ENCODE data around the gene ATRN.

Gene ATRN

DNA sequence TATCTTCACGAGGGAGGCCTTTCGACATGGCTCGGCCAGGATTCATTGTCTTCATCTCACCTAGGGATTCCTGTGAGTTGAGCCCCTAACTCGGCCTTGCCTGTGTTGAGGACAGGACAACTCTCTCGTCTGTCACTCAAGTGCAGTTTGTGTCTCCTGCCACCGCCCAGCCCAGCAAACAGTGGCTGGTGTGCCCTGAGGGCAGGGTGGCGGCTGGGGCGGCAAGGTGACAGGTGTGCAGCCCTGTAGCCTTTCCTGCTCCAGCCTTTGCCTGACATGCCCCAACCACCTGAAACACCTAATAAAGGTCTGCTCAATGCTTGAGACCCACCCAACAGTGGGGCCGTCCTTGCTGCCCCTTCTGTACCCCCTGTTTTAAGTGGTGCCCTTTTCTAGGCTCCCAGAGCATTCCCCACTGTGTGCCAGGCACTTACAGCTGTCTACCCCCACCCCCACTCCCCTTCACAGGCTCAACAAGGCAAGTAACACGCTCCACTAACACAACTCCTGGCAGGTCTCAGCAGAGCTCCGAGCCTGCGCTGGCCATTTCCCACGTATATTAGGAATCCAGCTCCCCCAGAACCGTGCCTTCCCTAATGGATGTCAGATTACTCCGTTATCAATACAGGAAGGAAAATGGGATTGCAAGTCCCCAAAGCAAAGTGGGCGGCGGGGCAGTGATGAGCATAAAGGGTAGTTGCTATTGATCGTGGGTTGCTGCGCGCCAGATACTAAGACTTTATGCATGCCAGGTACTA, 174.7 kb downstream of the ATRN start (continued):
- no peak for TF ChIP-seq ZNF670 (tag by site-specific recombination; IDR thresholded peaks at IDR 0.05; ENCODE audit: low read depth)
- no peak for TF ChIP-seq ZNF529 (tag by site-specific recombination; IDR thresholded peaks at IDR 0.05; ENCODE audit: insufficient replicate concordance)

DNA sequence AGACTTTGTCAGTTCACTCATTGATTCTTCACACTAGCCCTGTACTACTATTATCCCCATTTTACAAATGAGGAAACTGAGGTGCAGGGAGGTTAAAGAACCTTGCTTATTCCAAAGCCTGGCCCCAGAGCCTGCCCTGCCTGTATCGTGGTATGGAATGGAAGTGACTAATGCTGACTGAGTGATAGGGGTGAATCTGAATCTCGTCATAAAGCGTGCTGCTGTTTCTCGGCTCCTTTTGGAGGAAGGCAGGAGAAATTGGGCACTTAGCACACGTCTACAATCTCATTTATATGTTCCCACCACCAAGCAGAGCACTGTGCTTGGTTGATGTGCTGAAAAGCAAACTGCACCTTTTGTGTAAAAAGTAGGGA, 175.2 kb downstream of the ATRN start:
- ChIA-PET POLR2A (no interaction called here), CTCF (interaction anchor here (2.0 kb wide), 1 partner anchor 31 kb away, joined by 10 read pairs; no protein-coding TSS in a partner anchor)
- TF ChIP-seq ZNF560 (tag by site-specific recombination; IDR thresholded peaks at IDR 0.05; ENCODE audit: borderline replicate concordance) = no peak
- no peak for TF ChIP-seq ZNF19 (tag by site-specific recombination; IDR thresholded peaks at IDR 0.05; ENCODE audit: low read depth)
- TF ChIP-seq ZNF112 (tag by site-specific recombination; IDR thresholded peaks at IDR 0.05) = no peak
- TF ChIP-seq KLF1 (tag by site-specific recombination; IDR thresholded peaks at IDR 0.05) = no peak
- no peak for TF ChIP-seq SP3 (tag by site-specific recombination; IDR thresholded peaks at IDR 0.05)
- no peak for TF ChIP-seq ZNF121 (tag by site-specific recombination; IDR thresholded peaks at IDR 0.05)
- TF ChIP-seq, protein P1, sequence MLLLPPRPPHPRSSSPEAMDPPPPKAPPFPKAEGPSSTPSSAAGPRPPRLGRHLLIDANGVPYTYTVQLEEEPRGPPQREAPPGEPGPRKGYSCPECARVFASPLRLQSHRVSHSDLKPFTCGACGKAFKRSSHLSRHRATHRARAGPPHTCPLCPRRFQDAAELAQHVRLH (tag by site-specific recombination; IDR thresholded peaks at IDR 0.05) = no peak
- TF ChIP-seq ZBTB20 (tag by site-specific recombination; IDR thresholded peaks at IDR 0.05) = no peak
- no peak for TF ChIP-seq ZNF175 (tag by site-specific recombination; IDR thresholded peaks at IDR 0.05)
- no peak for TF ChIP-seq ZNF585B (tag by site-specific recombination; IDR thresholded peaks at IDR 0.05)
- TF ChIP-seq, protein P2, sequence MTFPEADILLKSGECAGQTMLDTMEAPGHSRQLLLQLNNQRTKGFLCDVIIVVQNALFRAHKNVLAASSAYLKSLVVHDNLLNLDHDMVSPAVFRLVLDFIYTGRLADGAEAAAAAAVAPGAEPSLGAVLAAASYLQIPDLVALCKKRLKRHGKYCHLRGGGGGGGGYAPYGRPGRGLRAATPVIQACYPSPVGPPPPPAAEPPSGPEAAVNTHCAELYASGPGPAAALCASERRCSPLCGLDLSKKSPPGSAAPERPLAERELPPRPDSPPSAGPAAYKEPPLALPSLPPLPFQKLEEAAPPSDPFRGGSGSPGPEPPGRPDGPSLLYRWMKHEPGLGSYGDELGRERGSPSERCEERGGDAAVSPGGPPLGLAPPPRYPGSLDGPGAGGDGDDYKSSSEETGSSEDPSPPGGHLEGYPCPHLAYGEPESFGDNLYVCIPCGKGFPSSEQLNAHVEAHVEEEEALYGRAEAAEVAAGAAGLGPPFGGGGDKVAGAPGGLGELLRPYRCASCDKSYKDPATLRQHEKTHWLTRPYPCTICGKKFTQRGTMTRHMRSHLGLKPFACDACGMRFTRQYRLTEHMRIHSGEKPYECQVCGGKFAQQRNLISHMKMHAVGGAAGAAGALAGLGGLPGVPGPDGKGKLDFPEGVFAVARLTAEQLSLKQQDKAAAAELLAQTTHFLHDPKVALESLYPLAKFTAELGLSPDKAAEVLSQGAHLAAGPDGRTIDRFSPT (tag by site-specific recombination; IDR thresholded peaks at IDR 0.05) = no peak
- no peak for TF ChIP-seq ZNF155 (tag by site-specific recombination; IDR thresholded peaks at IDR 0.05)
- TF ChIP-seq, protein P3, sequence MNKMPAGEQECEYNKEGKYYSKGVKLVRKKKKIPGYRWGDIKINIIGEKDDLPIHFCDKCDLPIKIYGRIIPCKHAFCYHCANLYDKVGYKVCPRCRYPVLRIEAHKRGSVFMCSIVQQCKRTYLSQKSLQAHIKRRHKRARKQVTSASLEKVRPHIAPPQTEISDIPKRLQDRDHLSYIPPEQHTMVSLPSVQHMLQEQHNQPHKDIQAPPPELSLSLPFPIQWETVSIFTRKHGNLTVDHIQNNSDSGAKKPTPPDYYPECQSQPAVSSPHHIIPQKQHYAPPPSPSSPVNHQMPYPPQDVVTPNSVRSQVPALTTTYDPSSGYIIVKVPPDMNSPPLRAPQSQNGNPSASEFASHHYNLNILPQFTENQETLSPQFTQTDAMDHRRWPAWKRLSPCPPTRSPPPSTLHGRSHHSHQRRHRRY (tag by site-specific recombination; IDR thresholded peaks at IDR 0.05) = no peak
- no peak for TF ChIP-seq ZNF837 (tag by site-specific recombination; IDR thresholded peaks at IDR 0.05)
- TF ChIP-seq ZNF670 (tag by site-specific recombination; IDR thresholded peaks at IDR 0.05; ENCODE audit: low read depth) = no peak
- TF ChIP-seq GLI4 (tag by site-specific recombination; IDR thresholded peaks at IDR 0.05) = no peak
- no peak for TF ChIP-seq SP7 (tag by site-specific recombination; IDR thresholded peaks at IDR 0.05)
- no peak for TF ChIP-seq HOXD13 (CRISPR knock-in tag; IDR thresholded peaks at IDR 0.05; ENCODE audit: borderline replicate concordance)
- TF ChIP-seq GLIS1 (tag by site-specific recombination; IDR thresholded peaks at IDR 0.05) = no peak
- Histone ChIP-seq H3K9me3 (ENCODE audit: control insufficient read depth, insufficient read depth, low read depth, low read length) (no peaks in the 10 kb centered on the region), H3K36me3 (ENCODE audit: control insufficient read depth in 2 of 2, insufficient read depth in 1 of 2, low read length in 2 of 2) (no peaks in the 10 kb centered on the region), H3K4me3 (ENCODE audit: low read depth, low read length) (no peak overlapping the region), H3K27ac (ENCODE audit: extremely low read depth, low read depth, low read length) (no peak overlapping the region), H3K4me1 (ENCODE audit: control insufficient read depth, insufficient read depth, low read length) (no peaks in the 10 kb centered on the region)

DNA sequence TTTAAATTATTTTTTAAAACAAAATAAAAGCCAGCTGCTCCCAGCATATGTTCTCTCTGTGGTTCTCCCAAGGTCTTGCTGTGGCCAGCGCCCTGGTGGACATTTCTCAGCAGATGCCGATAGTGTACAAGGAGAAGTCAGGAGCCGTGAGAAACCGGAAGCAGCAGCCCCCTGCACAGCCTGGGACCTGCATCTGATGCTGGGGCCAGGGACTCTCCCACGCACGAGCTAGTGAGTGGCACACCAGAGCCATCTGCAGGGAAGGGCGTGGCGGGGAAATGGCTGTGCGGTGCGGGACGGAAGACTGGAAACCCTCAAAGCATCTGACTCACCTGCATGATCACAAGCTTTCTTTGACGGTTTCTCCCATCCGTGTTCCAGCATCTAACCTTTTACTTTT, 175.8 kb downstream of the ATRN start:
- Histone ChIP-seq H3K27ac (ENCODE audit: extremely low read depth, low read depth, low read length) (no peak overlapping the region), H3K36me3 (ENCODE audit: control insufficient read depth in 2 of 2, insufficient read depth in 1 of 2, low read length in 2 of 2) (no peaks in the 10 kb centered on the region), H3K4me3 (ENCODE audit: low read depth, low read length) (no peak overlapping the region), H3K4me1 (ENCODE audit: control insufficient read depth, insufficient read depth, low read length) (no peaks in the 10 kb centered on the region), H3K9me3 (ENCODE audit: control insufficient read depth, insufficient read depth, low read depth, low read length) (no peaks in the 10 kb centered on the region)
- CTCF ChIA-PET = interaction anchor here (2.0 kb wide), 1 partner anchor 30 kb away, joined by 10 read pairs; no protein-coding TSS in a partner anchor
- POLR2A ChIA-PET = no interaction called here
- TF ChIP-seq, protein P4, sequence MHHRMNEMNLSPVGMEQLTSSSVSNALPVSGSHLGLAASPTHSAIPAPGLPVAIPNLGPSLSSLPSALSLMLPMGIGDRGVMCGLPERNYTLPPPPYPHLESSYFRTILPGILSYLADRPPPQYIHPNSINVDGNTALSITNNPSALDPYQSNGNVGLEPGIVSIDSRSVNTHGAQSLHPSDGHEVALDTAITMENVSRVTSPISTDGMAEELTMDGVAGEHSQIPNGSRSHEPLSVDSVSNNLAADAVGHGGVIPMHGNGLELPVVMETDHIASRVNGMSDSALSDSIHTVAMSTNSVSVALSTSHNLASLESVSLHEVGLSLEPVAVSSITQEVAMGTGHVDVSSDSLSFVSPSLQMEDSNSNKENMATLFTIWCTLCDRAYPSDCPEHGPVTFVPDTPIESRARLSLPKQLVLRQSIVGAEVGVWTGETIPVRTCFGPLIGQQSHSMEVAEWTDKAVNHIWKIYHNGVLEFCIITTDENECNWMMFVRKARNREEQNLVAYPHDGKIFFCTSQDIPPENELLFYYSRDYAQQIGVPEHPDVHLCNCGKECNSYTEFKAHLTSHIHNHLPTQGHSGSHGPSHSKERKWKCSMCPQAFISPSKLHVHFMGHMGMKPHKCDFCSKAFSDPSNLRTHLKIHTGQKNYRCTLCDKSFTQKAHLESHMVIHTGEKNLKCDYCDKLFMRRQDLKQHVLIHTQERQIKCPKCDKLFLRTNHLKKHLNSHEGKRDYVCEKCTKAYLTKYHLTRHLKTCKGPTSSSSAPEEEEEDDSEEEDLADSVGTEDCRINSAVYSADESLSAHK (tag by site-specific recombination; IDR thresholded peaks at IDR 0.05) = no peak
- TF ChIP-seq, protein P5, sequence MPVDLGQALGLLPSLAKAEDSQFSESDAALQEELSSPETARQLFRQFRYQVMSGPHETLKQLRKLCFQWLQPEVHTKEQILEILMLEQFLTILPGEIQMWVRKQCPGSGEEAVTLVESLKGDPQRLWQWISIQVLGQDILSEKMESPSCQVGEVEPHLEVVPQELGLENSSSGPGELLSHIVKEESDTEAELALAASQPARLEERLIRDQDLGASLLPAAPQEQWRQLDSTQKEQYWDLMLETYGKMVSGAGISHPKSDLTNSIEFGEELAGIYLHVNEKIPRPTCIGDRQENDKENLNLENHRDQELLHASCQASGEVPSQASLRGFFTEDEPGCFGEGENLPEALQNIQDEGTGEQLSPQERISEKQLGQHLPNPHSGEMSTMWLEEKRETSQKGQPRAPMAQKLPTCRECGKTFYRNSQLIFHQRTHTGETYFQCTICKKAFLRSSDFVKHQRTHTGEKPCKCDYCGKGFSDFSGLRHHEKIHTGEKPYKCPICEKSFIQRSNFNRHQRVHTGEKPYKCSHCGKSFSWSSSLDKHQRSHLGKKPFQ (tag by site-specific recombination; IDR thresholded peaks at IDR 0.05) = no peak
- no peak for TF ChIP-seq PRDM1 (tag by site-specific recombination; IDR thresholded peaks at IDR 0.05)
- TF ChIP-seq, protein P6, sequence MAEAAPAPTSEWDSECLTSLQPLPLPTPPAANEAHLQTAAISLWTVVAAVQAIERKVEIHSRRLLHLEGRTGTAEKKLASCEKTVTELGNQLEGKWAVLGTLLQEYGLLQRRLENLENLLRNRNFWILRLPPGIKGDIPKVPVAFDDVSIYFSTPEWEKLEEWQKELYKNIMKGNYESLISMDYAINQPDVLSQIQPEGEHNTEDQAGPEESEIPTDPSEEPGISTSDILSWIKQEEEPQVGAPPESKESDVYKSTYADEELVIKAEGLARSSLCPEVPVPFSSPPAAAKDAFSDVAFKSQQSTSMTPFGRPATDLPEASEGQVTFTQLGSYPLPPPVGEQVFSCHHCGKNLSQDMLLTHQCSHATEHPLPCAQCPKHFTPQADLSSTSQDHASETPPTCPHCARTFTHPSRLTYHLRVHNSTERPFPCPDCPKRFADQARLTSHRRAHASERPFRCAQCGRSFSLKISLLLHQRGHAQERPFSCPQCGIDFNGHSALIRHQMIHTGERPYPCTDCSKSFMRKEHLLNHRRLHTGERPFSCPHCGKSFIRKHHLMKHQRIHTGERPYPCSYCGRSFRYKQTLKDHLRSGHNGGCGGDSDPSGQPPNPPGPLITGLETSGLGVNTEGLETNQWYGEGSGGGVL (tag by site-specific recombination; IDR thresholded peaks at IDR 0.05) = no peak
- TF ChIP-seq GFI1B (tag by site-specific recombination; IDR thresholded peaks at IDR 0.05) = no peak
